ENCODE results near the gene FREM1. TPM values are rescaled to one million over a fixed set of nuclear protein-coding genes. Genes with fewer than 3 reads are reported as not detected.

FREM1 gene
- total and polyA plus RNA-seq, 9 donors = 0.61 to 9.2 (median 2.8) TPM

DNA sequence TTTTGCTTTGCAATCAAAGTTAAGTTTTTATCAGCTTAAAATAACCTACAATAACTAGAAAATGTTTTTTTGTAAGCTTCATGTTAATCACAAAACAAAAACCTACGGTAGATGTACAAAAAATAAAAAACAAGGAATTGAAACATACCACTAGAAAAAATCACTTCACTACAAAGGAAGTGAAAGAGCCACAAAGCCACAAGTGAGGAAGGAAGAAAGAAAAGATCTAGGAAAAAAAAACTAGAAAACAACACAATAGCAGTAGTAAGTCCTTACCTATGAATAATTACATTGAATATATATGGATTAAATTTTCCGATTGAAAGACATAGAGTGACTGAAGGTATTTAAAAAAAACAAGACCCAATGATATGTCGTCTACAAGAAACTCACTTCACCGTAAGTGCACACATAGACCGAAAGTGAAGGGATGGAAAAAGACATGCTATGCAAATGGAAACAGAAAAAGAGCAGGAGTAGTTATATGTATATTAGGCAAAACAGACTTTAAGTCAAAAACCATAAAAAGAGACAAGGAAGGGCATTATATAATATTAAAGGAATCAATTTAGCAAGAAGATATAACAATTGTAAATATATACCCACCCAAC, 203.6 kb downstream of the FREM1 start:
- no peaks in the 10 kb centered on the region for H3K36me3 ChIP-seq
- peaks cover 2 to 4% of the 10 kb centered on the region in 2 donors for H3K9me3 ChIP-seq
- no peaks in the 10 kb centered on the region for H3K27me3 ChIP-seq
- DNase-seq = no peak
- H3K4me1 ChIP-seq (ENCODE audit: insufficient read depth) = no peaks in the 10 kb centered on the region
- H3K27ac ChIP-seq = no peak overlapping the region
- TF ChIP-seq POLR2A (IDR thresholded peaks at IDR 0.05) (no peak), EP300 (IDR thresholded peaks at IDR 0.05) (no peak), CTCF (IDR thresholded peaks at IDR 0.05) (no peak)
- intact Hi-C loops (cut with DNase I) = no loop called here
- no peak overlapping the region for H3K4me3 ChIP-seq
- WGBS, 3 donors = 92 to 94% (median 92%) methylated on average over 5 of the region's 5 CpGs

DNA sequence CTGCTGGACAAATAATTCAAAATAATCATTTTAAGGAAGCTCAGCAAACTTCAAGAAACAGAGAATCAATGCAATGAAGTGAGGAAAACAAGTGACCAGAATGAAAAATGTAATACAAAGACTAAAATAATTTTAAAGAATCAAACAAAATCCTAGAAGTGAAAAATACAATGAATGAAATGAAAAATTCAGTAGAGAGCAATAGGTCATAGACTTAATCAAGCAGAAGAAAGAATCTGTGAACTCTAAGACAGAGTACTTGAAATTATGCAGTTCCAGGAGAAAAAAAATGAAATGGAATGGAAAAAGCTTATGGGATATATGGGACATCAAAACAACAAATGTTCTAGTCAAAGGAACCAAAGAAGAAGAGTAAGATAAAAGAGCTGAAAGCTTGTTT, 205.1 kb downstream of the FREM1 start:
- Histone ChIP-seq H3K27me3 (no peaks in the 10 kb centered on the region), H3K9me3 (peaks cover 2 to 4% of the 10 kb centered on the region in 2 donors), H3K36me3 (no peaks in the 10 kb centered on the region), H3K4me3 (no peak overlapping the region), H3K27ac (no peak overlapping the region), H3K4me1 (ENCODE audit: insufficient read depth) (no peaks in the 10 kb centered on the region)
- intact Hi-C loops (cut with DNase I) = no loop called here
- no peak for DNase-seq
- no peak for TF ChIP-seq EP300 (IDR thresholded peaks at IDR 0.05)
- TF ChIP-seq CTCF (IDR thresholded peaks at IDR 0.05) = no peak
- TF ChIP-seq POLR2A (IDR thresholded peaks at IDR 0.05) = no peak

DNA sequence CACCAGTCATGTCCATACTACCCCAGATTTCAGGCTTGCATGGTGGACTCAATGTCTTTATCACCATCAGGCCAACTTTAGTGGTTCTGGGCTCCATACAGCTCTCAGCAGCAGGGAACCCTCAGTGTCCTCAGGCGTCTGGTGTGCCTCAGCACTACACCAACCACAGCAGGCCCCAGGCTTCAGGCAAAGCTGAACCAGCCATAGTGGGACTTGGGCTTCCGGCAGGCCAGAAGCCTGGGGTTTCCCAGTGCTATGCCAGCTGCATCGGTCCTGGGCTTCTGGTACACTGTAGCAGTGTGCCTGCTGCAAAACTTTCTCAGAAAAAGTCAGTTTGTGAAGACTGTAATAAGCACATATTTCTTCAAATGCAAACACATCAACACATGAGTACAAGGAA, 205.9 kb downstream of the FREM1 start:
- Histone ChIP-seq H3K4me1 (ENCODE audit: insufficient read depth) (no peaks in the 10 kb centered on the region), H3K36me3 (no peaks in the 10 kb centered on the region), H3K27ac (no peak overlapping the region), H3K9me3 (peaks cover 2 to 4% of the 10 kb centered on the region in 2 donors), H3K27me3 (no peaks in the 10 kb centered on the region), H3K4me3 (no peak overlapping the region)
- 91 to 99% (median 92%) methylated on average over 3 of the region's 3 CpGs for WGBS, 3 donors
- intact Hi-C loops (cut with DNase I) = no loop called here
- TF ChIP-seq POLR2A (IDR thresholded peaks at IDR 0.05) = no peak
- no peak for TF ChIP-seq EP300 (IDR thresholded peaks at IDR 0.05)
- TF ChIP-seq CTCF (IDR thresholded peaks at IDR 0.05) = no peak
- DNase-seq = no peak

- H3K4me1 ChIP-seq (ENCODE audit: insufficient read depth) = no peaks in the 10 kb centered on the region
- H3K4me3 ChIP-seq = no peak overlapping the region
- H3K36me3 ChIP-seq = no peaks in the 10 kb centered on the region
- H3K27ac ChIP-seq = no peak overlapping the region
- no peaks in the 10 kb centered on the region for H3K27me3 ChIP-seq
- intact Hi-C loops (cut with DNase I) = no loop called here
- TF ChIP-seq EP300 (IDR thresholded peaks at IDR 0.05) (no peak), CTCF (IDR thresholded peaks at IDR 0.05) (no peak), POLR2A (IDR thresholded peaks at IDR 0.05) (no peak)
- no peak for DNase-seq
- peaks cover 2 to 4% of the 10 kb centered on the region in 2 donors for H3K9me3 ChIP-seq
- WGBS, 3 donors = 39 to 53% (median 46%) methylated on average over 4 of the region's 4 CpGs
These were observed 208.0 kb downstream of the FREM1 start for GRCh38 chr9:14702200-14702720.
